Smooth muscle cell (in vitro differentiated cells): Measurements from ENCODE around the gene SGCG. TPM values are rescaled to one million over a fixed set of nuclear protein-coding genes. Genes with fewer than 3 reads are reported as not detected.

ENCODE experiments used
- DNase-seq: peaks from one replicate; lab custom pipeline; 2025; ENCODE audit not compliant: unreplicated experiment; lab: John Stamatoyannopoulos, UW
- H2AFZ ChIP-seq: fragments of 200-600 bp; sonication (generic); 2 replicates; pipeline ENCODE4 v1.6.0; 2016; ENCODE audit warnings: antibody characterized with exemption, low read depth, mild to moderate bottlenecking
- H3F3A ChIP-seq: fragments of 200-600 bp; sonication (generic); 2 replicates; pipeline ENCODE4 v1.6.0; 2017; ENCODE audit warnings: antibody characterized with exemption, low read depth
- H3K27ac ChIP-seq: fragments of 200-600 bp; sonication (generic); 2 replicates; pipeline ENCODE4 v1.5.1; 2016; ENCODE audit warnings: low read depth, mild to moderate bottlenecking
- H3K27me3 ChIP-seq: fragments of 200-600 bp; sonication (generic); 2 replicates; pipeline ENCODE4 v1.6.1; 2016; ENCODE audit warnings: low read depth, mild to moderate bottlenecking
- H3K36me3 ChIP-seq: fragments of 200-600 bp; sonication (generic); 2 replicates; pipeline ENCODE4 v1.5.1; 2016; ENCODE audit warnings: low read depth
- H3K4me1 ChIP-seq: fragments of 200-600 bp; sonication (generic); 2 replicates; pipeline ENCODE4 v1.5.1; 2016; ENCODE audit warnings: low read depth
- H3K4me2 ChIP-seq: fragments of 200-600 bp; sonication (generic); 2 replicates; pipeline ENCODE4 v1.6.0; 2016; ENCODE audit warnings: mild to moderate bottlenecking
- H3K4me3 ChIP-seq: fragments of 200-600 bp; sonication (generic); 2 replicates; pipeline ENCODE4 v1.5.1; 2016; ENCODE audit warnings: mild to moderate bottlenecking
- H3K79me2 ChIP-seq: fragments of 200-600 bp; sonication (generic); 2 replicates; pipeline ENCODE4 v1.6.0; 2016; ENCODE audit warnings: low read depth, mild to moderate bottlenecking
- H3K9ac ChIP-seq: fragments of 200-600 bp; sonication (generic); 2 replicates; pipeline ENCODE4 v1.6.0; 2016; ENCODE audit warnings: low read depth
- H3K9me3 ChIP-seq: fragments of 200-600 bp; sonication (generic); replicated peaks from 2 replicates; pipeline ENCODE4 v1.5.1; 2016; ENCODE audit warnings: low read depth
- H4K20me1 ChIP-seq: fragments of 200-600 bp; sonication (generic); 2 replicates; pipeline ENCODE4 v1.6.0; 2016; ENCODE audit warnings: low read depth
- CTCF ChIP-seq: fragments of 200-600 bp; sonication (generic); IDR thresholded peaks from 2 replicates; pipeline ENCODE4 v1.5.1; 2017; ENCODE audit warnings: borderline replicate concordance, mild to moderate bottlenecking, antibody characterized with exemption; ENCODE audit not compliant: insufficient read depth, poor library complexity, severe bottlenecking
- WGBS: methylation state at CpG from one replicate; pipeline ENCODE4 v1.1.7; 2016; ENCODE audit warnings: low lambda C conversion rate; 5-methylcytosine and 5-hydroxymethylcytosine counted together
- polyA plus RNA-seq: library from polyadenylated mRNA; unstranded; fragments of >200 nt; fragmentation: Nextera tagmentation; extraction: Ambion mirVana; gene quantifications from 2 replicates; pipeline ENCODE4 v1.2.1, GENCODE V29; 2016
- total RNA-seq: library from RNA; depleted of rRNA; stranded (reverse); fragments of >200 nt; gene quantifications from 2 replicates; pipeline ENCODE4 v1.2.3, GENCODE V29; 2014

The SGCG gene
- total and polyA plus RNA-seq, 2 experiments from 2014 or later = 2.3 to 5.1 TPM

- peak overlapping the region; percentile 21 for H3K4me3 ChIP-seq
Measured at GRCh38 chr13:23321535-23322241, 140.9 kb downstream of the SGCG start.

GRCh38 chr13:23322353-23323336 lies 141.9 kb downstream of the SGCG start:
- peaks cover 16% of the 10 kb centered on the region for H3K4me1 ChIP-seq

More at GRCh38 chr13:23321535-23322241, 140.9 kb downstream of the SGCG start:
- Histone ChIP-seq H3K4me2 (peak overlapping the region; percentile 80), H3K27me3 (no peaks in the 10 kb centered on the region), H3K27ac (peak overlapping the region; percentile 100), H3K36me3 (no peaks in the 10 kb centered on the region), H3K79me2 (no peaks in the 10 kb centered on the region), H3K4me1 (peaks cover 16% of the 10 kb centered on the region), H3F3A (peaks cover 18% of the 10 kb centered on the region), H2AFZ (peak overlapping the region; percentile 26), H4K20me1 (no peaks in the 10 kb centered on the region), H3K9me3 (no peaks in the 10 kb centered on the region), H3K9ac (peak overlapping the region; percentile 95)
- 6% methylated on average over 6 of the region's 6 CpGs for WGBS
- TF ChIP-seq CTCF = no peak
- peak; percentile 5 for DNase-seq

GRCh38 chr13:23323946-23324709 lies 143.3 kb downstream of the SGCG start:
- H3K27me3 ChIP-seq = no peaks in the 10 kb centered on the region
- no peak for DNase-seq
- peaks cover 18% of the 10 kb centered on the region for H3F3A ChIP-seq
- TF ChIP-seq CTCF = no peak
- H3K27ac ChIP-seq = no peak overlapping the region
- peaks cover 16% of the 10 kb centered on the region for H3K4me1 ChIP-seq
- H3K4me2 ChIP-seq = no peak overlapping the region
- no peaks in the 10 kb centered on the region for H3K79me2 ChIP-seq
- H3K9ac ChIP-seq = no peak overlapping the region
- no peaks in the 10 kb centered on the region for H3K9me3 ChIP-seq
- H4K20me1 ChIP-seq = no peaks in the 10 kb centered on the region
- WGBS = 82% methylated on average over 17 of the region's 17 CpGs
- no peaks in the 10 kb centered on the region for H3K36me3 ChIP-seq
- H3K4me3 ChIP-seq = no peak overlapping the region
- no peak overlapping the region for H2AFZ ChIP-seq

More at GRCh38 chr13:23322353-23323336, 141.9 kb downstream of the SGCG start:
- H3K27me3 ChIP-seq = no peaks in the 10 kb centered on the region
- no peaks in the 10 kb centered on the region for H4K20me1 ChIP-seq
- H3K27ac ChIP-seq = peak overlapping the region; percentile 100
- no peak for TF ChIP-seq CTCF
- DNase-seq = no peak
- no peaks in the 10 kb centered on the region for H3K79me2 ChIP-seq
- no peak overlapping the region for H3K4me3 ChIP-seq
- no peaks in the 10 kb centered on the region for H3K36me3 ChIP-seq
- peaks cover 18% of the 10 kb centered on the region for H3F3A ChIP-seq
- no peak overlapping the region for H2AFZ ChIP-seq
- peak overlapping the region; percentile 95 for H3K9ac ChIP-seq
- H3K9me3 ChIP-seq = no peaks in the 10 kb centered on the region
- 87% methylated on average over 19 of the region's 19 CpGs for WGBS
- peak overlapping the region; percentile 80 for H3K4me2 ChIP-seq
